IPS DF 6.9 (cell line): ENCODE measurements around the gene ADCY6.

Experiments used
- DNase-seq: peaks from one replicate; pipeline ENCODE4 v3.0.0-alpha.2; 2013; ENCODE audit warnings: low read depth, low spot score
- H3K27ac ChIP-seq: one replicate; pipeline ENCODE4 v1.5.1; 2013; ENCODE audit warnings: low read length, control low read depth
- H3K27me3 ChIP-seq: 2 replicates; pipeline ENCODE4 v1.6.1; 2013; ENCODE audit warnings: mild to moderate bottlenecking, low read length; ENCODE audit not compliant: control insufficient read depth, insufficient read depth
- H3K36me3 ChIP-seq: 2 replicates; pipeline ENCODE4 v1.6.1; 2013; ENCODE audit warnings: low read length; ENCODE audit not compliant: control insufficient read depth, insufficient read depth
- H3K4me1 ChIP-seq: 2 replicates; pipeline ENCODE4 v1.6.1; 2013; ENCODE audit warnings: low read length; ENCODE audit not compliant: control insufficient read depth, insufficient read depth
- H3K4me3 ChIP-seq: 2 replicates; pipeline ENCODE4 v1.5.1; 2013; ENCODE audit warnings: mild to moderate bottlenecking, low read length
- H3K9me3 ChIP-seq: 2 replicates; pipeline ENCODE4 v1.6.1; 2013; ENCODE audit warnings: low read length, inconsistent platforms; ENCODE audit not compliant: control insufficient read depth, insufficient read depth
- WGBS: extraction: QIAGEN DNeasy Blood & Tissue Kit; methylation state at CpG from one replicate; pipeline ENCODE4 v1.1.7; 2013; ENCODE audit warnings: mixed read lengths, missing lambda C conversion rate; ENCODE audit not compliant: insufficient read length, insufficient coverage; 5-methylcytosine and 5-hydroxymethylcytosine counted together

The ADCY6 gene

GRCh38 chr12:48824905-48825304 lies 36.0 kb upstream of the ADCY6 start:
- Histone ChIP-seq H3K36me3 (peaks cover 18% of the 10 kb centered on the region), H3K27ac (no peak overlapping the region), H3K4me1 (peaks cover 1% of the 10 kb centered on the region; the same call in 1 of the 2 replicates), H3K4me3 (no peak overlapping the region), H3K9me3 (no peaks in the 10 kb centered on the region), H3K27me3 (peaks cover 2% of the 10 kb centered on the region; the same call in 1 of the 2 replicates)
- no peak for DNase-seq
- no CpG with 5 or more reads among the region's 4 CpGs for whole genome bisulfite sequencing

- DNase-seq, result no peak
- H3K4me3 ChIP-seq, result no peak overlapping the region
- WGBS, result 100% methylated on average over 1 of the region's 12 CpGs
- peaks cover 16% of the 10 kb centered on the region for H3K36me3 ChIP-seq
- peaks cover 1% of the 10 kb centered on the region; the same call in 1 of the 2 replicates for H3K4me1 ChIP-seq
- no peak overlapping the region for H3K27ac ChIP-seq
- peaks cover 2% of the 10 kb centered on the region; the same call in 1 of the 2 replicates for H3K27me3 ChIP-seq
- H3K9me3 ChIP-seq, result no peaks in the 10 kb centered on the region
Measured at GRCh38 chr12:48824112-48824511, 35.2 kb upstream of the ADCY6 start.

- Histone ChIP-seq H3K36me3 (peaks cover 13% of the 10 kb centered on the region), H3K9me3 (no peaks in the 10 kb centered on the region), H3K27ac (no peak overlapping the region), H3K4me3 (no peak overlapping the region), H3K4me1 (peaks cover 1% of the 10 kb centered on the region; the same call in 1 of the 2 replicates), H3K27me3 (peaks cover 2% of the 10 kb centered on the region; the same call in 1 of the 2 replicates)
- WGBS, result no CpG with 5 or more reads among the region's 11 CpGs
- no peak for DNase-seq
Measured at GRCh38 chr12:48823281-48823680, 34.4 kb upstream of the ADCY6 start.

GRCh38 chr12:48822711-48823110 lies 33.8 kb upstream of the ADCY6 start:
- no peak for DNase-seq
- Histone ChIP-seq H3K4me1 (peaks cover 1% of the 10 kb centered on the region; the same call in 1 of the 2 replicates), H3K9me3 (no peaks in the 10 kb centered on the region), H3K27me3 (peaks cover 3% of the 10 kb centered on the region; the same call in 1 of the 2 replicates), H3K4me3 (no peak overlapping the region), H3K36me3 (peaks cover 13% of the 10 kb centered on the region; the same call in 1 of the 2 replicates), H3K27ac (no peak overlapping the region)
- WGBS, result no CpG with 5 or more reads among the region's 2 CpGs

GRCh38 chr12:48822139-48822538 lies 33.2 kb upstream of the ADCY6 start:
- DNase-seq, result no peak
- Histone ChIP-seq H3K4me1 (peaks cover 1% of the 10 kb centered on the region; the same call in 1 of the 2 replicates), H3K4me3 (no peak overlapping the region), H3K27ac (no peak overlapping the region), H3K27me3 (peaks cover 8% of the 10 kb centered on the region), H3K36me3 (peaks cover 9% of the 10 kb centered on the region; the same call in 1 of the 2 replicates), H3K9me3 (no peaks in the 10 kb centered on the region)
- no CpG with 5 or more reads among the region's 5 CpGs for WGBS

- Histone ChIP-seq H3K4me3 (no peak overlapping the region), H3K4me1 (peaks cover 1% of the 10 kb centered on the region; the same call in 1 of the 2 replicates), H3K27me3 (peaks cover 21% of the 10 kb centered on the region), H3K9me3 (no peaks in the 10 kb centered on the region), H3K36me3 (no peaks in the 10 kb centered on the region), H3K27ac (no peak overlapping the region)
- DNase-seq, result no peak
- no CpG with 5 or more reads among the region's 5 CpGs for WGBS
Measured at GRCh38 chr12:48819986-48820725, 31.3 kb upstream of the ADCY6 start.

GRCh38 chr12:48818831-48819590 lies 30.1 kb upstream of the ADCY6 start:
- Histone ChIP-seq H3K4me1 (no peaks in the 10 kb centered on the region), H3K36me3 (no peaks in the 10 kb centered on the region), H3K27ac (no peak overlapping the region), H3K9me3 (no peaks in the 10 kb centered on the region), H3K4me3 (peak overlapping the region; percentile 54; the same call in 1 of the 2 replicates), H3K27me3 (peaks cover 21% of the 10 kb centered on the region)
- no peak for DNase-seq
- WGBS, result no CpG with 5 or more reads among the region's 37 CpGs

- Histone ChIP-seq H3K36me3 (no peaks in the 10 kb centered on the region), H3K27me3 (peaks cover 21% of the 10 kb centered on the region), H3K4me3 (peak within 1 kb of the TSS; percentile 54; the same call in 1 of the 2 replicates), H3K27ac (no peak within 1 kb of the TSS), H3K9me3 (no peaks in the 10 kb centered on the region), H3K4me1 (no peaks in the 10 kb centered on the region)
- no CpG with 5 or more reads among the region's 79 CpGs for WGBS
- DNase-seq, result no peak
Measured at GRCh38 chr12:48817873-48818830, 29.3 kb upstream of the ADCY6 start, which contains the start of gene CACNB3. Gene CACNB3, plus strand, starts transcription at chr12:48818496. Its CDS starts 434 bp downstream, at chr12:48818930.

GRCh38 chr12:48816143-48816854 lies 27.4 kb upstream of the ADCY6 start:
- H3K4me1 ChIP-seq, result no peaks in the 10 kb centered on the region
- H3K9me3 ChIP-seq, result no peaks in the 10 kb centered on the region
- peaks cover 21% of the 10 kb centered on the region for H3K27me3 ChIP-seq
- H3K36me3 ChIP-seq, result no peaks in the 10 kb centered on the region
- no peak for DNase-seq
- no peak overlapping the region for H3K4me3 ChIP-seq
- H3K27ac ChIP-seq, result no peak overlapping the region
- WGBS, result no CpG with 5 or more reads among the region's 3 CpGs
